Renal pelvis (tissue), 4 donors: ENCODE results near the gene SLC26A8. TPM values are rescaled to one million over a fixed set of nuclear protein-coding genes. Genes with fewer than 3 reads are reported as not detected.
"Not testable (repeated sequence)": the region's sequence is repeated elsewhere in the genome, so short reads cannot be mapped to it uniquely, and the experiment has no call there.

Source experiments
- DNase-seq: peaks from one replicate; pipeline ENCODE4 v3.0.0-alpha.2; 2013
- polyA plus RNA-seq, 3 donors: library from polyadenylated mRNA; unstranded; fragments of 120-200 nt; gene quantifications; one replicate each; pipeline ENCODE4 v1.2.1, GENCODE V29; 2013; ENCODE audit not compliant: insufficient read length in 3 of 3

Gene SLC26A8
- polyA plus RNA-seq, 3 donors = 0.39 to 0.77 (median 0.40) TPM

DNA sequence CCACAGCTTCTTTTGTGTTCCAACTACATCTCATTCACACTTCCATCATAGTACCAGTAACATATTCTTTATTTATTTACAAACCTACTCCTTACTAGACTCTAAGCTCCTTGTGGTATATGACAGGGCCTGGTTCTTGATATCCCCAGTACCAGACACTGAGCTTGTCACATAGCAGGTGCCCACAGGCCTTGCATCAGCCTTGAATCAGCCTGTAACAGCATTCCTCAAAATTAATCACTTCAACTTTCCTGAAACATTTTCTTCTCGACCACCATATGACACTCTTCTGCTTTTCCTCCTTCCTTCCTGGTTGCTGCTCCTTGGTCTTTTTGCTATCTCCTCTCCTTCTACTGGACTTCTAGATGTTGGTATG lies 78.8 kb downstream of the SLC26A8 start:
- DNase-seq = no peak

DNA sequence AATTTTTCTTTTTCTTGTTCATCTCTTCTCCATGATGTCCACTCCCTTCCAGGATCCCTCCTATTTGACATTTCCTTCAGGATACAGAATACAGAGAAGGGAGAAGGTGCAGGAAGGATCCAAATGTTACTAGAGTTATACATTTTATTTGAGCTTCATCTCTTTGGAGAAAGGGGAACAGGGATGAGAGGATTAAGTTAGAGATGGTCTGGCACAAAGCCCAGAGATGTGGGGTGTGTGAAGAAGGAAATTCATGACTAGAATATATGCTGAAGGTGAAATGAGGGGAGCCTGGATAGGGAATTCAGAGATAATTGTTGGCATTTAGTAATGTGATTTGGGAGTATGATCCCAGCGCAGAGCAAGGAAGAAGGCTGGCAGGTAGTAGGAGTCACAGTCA lies 81.1 kb downstream of the SLC26A8 start:
- no peak for DNase-seq

DNA sequence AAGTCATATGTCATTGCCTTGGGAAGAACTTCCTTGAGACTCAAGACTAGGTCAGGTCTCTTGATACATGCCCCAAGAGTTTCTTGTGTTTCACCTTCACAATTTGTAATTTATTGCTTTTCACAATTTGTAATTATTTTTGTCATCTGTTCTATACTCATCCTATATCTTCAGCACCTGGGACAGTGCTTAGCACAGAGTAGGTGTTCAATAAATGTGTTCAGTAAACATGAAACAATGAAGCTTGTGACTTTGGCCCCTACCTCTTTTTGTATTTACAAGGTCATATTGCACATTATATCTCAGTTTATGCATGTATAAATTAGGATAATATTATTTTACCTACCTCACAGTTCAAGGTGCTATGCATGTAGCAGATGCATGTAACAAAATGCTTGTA lies 82.1 kb downstream of the SLC26A8 start:
- no peak for DNase-seq

DNA sequence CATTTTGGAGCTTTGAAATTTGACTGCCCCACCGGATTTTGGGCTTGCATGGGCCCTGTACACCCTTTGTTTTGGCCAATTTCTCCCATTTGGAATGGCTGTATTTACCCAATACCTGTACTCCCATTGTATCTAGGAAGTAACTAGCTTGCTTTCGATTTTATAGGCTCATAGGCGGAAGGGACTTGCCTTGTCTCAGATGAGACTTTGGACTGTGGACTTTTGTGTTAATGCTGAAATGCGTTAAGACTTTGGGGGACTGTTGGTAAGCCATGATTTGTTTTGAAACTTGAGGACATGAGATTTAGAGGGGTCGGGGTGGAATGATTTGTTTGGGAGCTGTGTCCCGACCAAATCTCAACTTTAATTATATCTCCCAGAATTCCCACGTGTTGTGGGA lies 83.3 kb downstream of the SLC26A8 start:
- not testable (repeated sequence) for DNase-seq

DNA sequence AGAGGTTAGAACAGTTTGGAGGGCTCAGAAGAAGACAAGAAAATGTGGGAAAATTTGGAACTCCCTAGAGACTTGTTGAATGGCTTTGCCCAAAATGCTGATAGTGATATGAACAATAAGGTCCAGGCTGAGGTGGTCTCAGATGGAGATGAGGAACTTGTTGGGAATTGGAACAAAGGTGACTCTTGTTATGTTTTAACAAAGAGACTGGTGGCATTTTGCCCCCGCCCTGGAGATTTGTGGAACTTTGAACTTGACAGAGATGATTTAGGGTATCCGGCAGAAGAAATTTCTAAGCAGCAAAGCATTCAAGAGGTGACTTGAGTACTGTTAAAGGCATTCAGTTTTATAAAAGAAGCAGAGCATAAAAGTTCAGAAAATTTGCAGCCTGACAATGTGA lies 84.4 kb downstream of the SLC26A8 start:
- DNase-seq = not testable (repeated sequence)

DNA sequence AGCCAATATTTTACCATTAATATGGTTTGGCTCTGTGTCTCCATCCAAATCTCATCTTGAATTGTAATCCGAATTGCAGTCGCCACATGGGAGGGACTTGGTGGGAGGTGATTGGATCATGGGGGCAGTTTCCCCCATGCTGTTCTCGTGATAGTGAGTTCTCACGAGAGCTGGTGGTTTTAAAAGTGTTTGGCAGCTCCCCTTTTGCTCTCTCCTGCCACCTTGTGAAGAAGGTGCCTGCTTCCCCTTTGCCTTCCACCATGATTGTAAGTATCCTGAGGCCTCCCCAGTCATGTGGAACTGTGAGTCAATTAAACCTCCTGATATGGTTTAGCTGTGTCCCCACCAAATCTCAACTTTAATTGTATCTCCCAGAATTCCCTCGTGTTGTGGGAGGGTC lies 85.2 kb downstream of the SLC26A8 start:
- DNase-seq = not testable (repeated sequence)

DNA sequence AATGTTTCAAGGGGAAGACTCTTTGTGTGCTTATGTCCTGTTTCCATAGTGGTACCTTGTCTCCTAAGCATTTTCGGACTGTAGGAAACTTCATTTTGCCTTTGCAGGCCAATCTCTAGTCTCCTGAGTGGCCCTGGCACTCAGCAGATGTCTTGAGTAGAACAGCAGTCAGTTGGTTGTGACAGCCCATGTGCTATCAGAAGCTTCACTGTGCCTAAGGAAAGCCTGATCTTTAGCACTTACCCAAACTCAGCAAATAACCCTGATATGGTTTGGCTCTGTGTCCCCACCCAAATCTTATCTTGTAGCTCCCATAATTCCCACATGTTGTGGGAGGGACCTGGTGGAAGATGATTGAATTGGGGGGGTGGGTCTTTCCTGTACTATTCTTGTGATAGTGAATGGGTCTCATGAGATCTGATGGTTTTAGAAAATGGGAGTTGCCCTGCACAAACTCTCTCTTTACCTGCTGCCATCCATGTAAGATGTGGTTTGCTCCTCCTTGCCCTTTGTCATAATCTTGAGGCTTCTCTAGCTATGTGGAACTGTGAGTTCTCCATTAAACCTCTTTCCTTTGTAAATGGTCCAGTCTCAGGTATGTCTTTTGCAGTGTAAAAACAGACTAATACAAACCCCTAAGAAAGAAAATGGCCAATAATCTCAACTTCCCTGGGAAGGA lies 87.6 kb downstream of the SLC26A8 start:
- no peak for DNase-seq

DNA sequence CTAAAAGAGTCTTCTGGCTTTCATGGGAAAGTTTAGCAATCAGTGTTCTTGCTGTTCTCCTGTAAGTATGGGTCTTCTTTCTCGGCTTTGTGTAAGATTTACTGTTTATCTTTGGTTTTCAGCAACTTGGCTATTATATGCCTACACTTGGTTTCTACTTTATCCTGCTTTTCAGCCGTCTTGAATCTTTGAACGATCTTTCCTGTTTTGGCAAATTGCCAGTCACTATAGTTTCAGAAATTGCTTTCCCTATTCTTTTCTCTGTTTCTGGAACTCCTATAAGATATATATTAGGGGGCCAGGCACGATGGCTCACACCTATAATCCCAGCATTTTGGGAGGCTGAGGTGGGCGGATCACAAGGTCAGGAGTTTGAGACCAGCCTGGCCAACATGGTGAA lies 89.0 kb downstream of the SLC26A8 start:
- no peak for DNase-seq

DNA sequence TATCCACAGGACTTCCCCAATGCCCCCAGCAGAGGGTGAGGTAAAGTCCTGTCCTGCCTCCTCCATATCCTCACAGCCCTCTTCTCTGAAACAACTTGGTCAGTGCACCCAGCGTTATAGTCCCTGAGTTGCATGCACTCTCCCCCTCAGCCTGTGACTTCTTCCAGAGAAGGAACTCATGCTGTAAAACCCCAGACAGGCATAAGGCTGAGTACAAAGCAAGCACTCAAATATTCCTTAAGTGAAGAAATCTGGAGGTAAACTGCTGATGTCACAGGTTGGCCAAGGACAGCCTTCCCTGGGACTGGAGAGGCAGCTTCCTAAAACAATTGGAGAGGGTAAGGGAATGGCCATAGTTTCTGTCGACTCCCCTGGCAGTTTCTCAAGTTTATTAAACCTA lies 90.6 kb downstream of the SLC26A8 start:
- no peak for DNase-seq

DNA sequence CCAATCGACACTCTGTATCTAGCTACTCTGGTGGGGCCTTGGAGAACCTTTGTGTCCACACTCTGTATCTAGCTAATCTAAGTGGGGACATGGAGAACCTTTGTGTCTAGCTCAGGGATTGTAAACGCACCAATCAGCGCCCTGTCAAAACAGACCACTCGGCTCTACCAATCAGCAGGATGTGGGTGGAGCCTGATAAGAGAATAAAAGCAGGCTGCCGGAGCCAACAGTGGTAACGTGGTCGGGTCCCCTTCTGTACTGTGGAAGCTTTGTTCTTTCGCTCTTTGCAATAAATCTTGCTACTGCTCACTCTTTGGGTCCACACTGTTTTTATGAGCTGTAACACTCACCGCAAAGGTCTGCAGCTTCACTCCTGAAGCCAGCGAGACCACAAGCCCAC lies 92.6 kb downstream of the SLC26A8 start:
- DNase-seq = not testable (repeated sequence)

DNA sequence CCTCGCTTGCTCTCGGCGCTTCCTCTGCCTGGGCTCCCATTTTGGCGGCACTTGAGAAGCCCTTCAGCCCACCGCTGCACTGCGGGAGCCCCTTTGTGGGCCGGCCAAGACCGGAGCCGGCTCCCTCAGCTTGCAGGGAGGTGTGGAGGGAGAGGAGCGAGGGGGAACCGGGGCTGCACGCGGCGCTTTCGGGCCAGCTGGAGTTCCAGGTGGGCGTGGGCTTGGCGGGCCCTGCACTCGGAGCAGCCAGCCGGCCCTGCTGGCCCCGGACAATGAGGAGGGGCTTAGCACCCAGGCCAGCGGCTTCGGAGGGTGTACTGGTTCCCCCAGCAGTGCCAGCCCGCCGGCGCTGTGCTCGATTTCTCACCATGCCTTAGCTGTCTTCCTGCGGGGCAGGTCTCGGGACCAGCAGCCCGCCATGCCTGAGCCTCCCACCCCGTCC lies 93.3 kb downstream of the SLC26A8 start:
- no peak for DNase-seq

DNA sequence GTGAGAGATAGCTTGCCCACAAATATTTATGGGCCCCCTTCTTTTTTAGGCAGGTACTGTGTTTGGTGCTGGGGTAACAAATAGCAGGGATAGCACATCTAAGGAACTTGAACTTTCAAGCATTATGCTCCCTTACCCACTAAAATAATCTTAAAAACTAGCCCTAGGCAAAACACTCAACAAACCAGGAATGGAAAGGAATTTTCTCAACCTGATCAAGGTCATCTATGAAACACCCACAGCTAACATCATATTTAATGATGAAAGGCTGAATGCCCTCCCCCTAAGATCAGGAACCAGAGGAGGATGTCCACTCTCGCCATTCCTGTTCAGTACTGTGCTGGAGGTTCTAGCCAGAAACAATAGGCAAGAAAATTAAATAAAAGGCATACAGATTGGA lies 94.8 kb downstream of the SLC26A8 start:
- no peak for DNase-seq

DNA sequence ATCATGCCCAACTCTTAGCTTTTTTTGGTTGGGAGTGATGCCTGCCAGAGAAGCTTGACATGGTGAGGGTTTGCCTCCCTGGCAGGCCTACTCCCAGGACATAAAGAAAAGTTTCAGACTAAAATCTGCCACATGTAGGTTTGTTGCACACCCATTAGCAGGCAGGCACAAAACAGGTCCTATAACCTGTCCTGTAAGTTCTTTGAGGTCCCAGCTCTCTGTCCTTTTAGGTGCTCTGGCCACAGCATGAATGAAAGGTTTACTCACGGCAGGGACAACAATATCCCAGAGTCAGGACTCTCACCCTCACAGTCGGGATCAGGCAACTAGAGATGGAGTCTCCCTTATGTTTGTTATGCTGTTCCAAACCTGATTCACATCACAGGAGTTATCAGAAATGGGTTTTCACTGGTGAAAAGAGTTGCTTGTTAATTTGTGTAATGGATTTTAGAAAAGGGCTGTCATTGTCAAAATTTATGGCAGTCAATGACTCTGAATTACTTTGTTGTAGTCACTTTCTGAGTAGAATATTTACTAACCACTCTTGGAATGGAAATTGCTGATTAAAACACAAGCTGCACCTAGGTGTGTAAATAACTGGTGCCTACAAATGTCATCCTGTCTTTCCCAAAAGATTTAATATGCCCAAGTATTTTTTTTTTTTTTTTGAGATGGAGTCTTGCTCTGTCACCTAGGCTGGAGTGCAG lies 97.8 kb downstream of the SLC26A8 start:
- no peak for DNase-seq

DNA sequence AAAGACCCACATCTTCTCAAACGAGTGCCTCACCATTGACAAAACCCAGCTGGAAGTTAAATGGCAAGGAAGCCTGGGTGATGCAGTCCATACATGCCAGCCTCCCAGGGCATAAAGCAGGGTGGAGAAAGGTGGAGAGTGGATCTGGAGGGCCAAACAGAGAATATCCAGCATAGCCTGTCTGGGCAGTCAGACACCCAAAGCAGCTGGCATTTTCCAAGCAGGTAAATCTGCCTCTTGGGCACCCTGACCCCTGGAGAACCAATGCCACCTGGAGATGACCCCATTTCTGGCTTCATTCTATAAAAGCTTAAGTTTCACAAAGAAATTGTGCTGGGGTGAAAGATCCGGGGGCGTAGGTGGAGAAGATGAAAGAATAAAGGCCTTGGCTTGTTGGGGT lies 98.5 kb downstream of the SLC26A8 start:
- no peak for DNase-seq

DNA sequence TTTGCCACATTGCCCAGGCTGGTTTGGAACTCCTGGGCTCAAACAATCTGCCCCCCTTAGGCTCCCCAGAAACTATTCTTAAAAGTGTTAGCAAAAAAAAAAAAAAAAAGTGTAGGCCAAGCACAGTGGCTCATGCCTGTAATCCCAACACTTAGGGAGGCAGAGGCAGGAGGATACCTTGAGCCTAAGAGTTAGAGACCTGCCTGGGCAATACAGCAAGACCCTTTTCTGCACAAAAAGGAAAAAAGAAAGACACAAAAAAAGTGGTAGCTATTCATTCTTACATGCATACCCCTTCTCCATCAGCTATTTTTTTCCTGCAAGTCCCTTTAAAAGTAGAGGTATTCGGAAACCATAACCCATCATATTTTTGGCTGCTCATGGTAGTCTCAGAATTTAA lies 100.3 kb downstream of the SLC26A8 start:
- DNase-seq = no peak

DNA sequence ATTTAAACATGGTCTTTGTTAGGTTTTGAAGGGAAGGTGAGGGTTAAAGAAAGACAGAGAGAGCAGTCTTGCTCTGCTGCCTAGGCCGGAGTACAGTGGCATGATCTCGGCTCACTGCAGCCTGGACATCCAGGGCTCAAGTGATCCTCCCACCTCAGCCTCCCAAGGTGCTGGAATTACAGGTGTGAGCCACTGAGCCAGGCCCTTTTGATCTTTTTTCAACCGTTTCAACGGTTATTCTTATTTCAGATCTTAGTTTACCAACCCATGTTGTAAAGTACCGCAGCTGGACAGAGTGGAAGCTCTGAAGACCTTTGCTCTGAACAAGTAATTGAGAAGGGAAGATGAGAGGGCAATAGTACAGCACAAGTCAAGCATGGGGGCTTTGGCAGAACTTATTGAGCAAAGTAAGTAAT lies 102.3 kb downstream of the SLC26A8 start:
- no peak for DNase-seq

DNA sequence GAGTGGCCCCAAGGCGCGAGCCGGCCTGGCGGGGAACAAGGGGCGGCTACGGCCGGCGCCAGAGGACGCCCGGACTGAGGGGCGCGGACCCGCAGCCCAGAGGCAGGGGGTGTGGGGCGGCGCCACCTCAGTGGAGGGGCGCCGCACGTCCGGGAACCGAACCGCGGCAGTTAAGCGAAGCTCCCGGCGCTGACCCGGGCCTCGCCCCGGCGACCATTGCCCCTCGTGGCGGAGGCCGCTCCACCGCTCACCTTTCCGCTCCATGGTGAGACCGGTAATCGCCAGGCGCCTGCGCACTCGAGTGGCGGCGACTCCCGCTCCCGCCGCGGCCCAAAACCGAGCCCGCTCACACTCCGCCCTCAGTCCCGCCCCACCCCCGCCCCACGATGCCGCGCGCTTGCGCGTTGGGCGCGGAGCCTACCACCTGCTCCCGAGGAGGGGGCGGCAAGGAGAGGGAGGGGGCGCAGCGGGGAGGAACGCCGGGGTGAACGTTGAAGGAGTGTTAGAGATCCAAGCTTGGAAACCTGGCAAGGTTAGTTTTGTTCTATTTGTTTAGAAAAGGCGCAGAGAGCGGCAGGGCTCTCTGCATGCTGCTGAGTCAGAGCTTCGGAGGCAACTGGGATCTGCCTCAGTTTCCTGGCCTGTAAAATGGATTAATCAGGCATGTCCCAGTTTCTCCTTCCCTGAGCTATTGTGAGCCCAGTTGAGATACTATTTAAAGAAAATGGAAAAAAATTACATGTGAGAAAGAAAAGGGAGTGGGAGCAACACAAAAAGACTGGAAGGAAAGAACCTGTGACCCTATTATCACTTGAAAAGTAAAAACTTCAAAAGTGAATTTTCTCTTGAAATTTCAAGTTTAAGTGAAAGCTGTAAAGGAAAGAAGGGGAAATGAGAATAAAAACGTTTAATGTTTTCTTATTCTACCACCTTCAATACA lies 103.4 kb downstream of the SLC26A8 start, which contains the start of gene SRPK1:
Gene SRPK1 (minus strand): TSS at position 306 of the 940 bp plus-strand sequence. CDS start 42 bp downstream, at position 264.
- DNase-seq = peak; percentile 88

DNA sequence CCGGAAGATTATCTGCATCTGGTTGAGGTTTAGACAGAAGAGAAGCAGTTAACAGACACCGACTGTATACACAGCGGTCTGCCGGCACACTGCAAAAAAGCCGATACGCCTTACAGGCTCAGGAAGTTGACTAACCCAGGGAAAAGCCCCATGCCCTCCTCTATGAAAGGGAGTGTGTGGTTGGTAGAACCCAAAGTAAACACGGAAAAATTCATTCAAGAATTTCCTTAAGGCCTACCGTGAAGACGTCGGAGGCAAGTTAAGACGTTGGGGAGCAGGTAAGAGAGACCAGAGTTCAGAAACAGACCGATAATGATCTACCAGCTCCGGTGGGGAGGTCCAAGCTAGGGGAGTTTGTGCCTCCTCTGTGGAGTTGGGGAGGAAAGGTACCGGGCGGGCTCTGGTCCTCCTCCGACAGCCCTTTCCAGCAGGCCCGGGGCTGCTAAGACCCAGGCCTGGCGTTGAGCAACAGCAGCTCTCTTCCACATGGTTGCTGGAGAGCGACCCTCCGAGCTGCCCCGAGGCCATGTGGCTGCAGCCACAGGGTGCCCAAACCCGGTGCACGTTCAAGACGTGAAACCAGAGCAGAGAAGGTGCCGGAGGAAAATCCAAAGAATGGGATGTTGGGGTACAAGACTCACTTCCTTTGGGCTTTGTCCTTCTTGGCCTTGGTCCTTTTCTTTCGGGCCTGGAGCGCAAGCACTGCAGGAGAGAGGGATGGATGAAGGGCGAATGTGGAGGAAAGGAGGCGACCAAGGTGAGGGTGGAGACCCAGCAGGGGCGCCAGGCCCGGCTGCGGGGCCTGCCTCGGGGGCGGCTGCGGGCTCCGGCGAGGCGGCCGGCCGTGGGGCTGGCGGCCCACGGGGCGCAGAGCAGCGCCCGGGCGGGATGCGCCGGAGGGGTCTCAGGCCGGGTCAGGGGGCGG lies 104.4 kb downstream of the SLC26A8 start:
- DNase-seq = peak; percentile 27

DNA sequence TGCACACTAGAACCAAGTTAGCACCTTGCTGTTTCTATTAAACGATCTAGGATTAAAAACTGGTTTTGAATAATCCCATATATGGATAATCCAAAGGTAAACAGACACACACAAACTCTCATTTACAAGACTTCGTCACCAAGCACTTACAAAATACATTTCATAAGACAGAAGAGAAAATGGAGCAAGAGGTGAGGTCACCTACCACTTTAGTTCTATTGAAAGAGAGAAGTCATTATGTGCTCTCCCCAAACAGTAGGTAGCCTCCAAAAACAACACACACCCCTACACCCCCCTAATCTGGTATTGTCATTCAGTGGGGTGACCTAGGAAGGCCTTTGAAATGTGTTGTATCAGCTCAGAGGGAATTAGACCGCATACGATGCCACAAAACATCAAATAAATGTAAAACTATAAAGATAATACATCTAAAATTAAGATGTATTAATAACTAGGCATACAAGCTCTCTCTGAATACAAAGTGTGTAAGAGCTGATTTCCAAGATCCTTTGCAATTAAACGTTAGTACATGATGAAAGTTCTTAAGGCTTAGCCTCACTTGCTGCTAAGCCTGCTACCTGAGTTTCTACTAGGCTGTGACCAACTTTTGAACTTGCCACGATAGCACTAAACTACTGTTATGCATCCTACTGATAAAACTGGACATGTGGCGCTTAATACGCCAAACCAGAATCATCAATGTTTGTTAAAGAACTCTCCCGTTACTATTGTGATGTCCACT lies 105.2 kb downstream of the SLC26A8 start:
- no peak for DNase-seq

DNA sequence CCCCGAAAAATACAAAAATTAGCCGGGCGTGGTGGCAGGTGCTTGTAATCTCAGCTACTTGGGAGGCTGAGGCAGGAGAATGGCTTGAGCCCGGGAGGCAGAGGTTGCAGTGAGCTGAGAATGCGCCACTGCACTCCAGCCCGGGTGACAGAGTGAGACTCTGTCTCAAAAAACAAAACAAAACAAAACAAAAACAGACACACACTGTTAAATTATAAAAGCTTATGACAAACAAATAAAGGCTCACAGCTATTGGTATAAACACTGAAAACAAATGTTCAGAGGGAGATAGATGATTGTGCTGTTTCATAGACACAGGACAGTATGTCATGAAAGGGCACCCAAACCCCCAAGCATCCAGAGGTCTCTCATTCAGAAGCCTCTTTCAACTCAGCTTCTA lies 107.5 kb downstream of the SLC26A8 start:
- not testable (repeated sequence) for DNase-seq

DNA sequence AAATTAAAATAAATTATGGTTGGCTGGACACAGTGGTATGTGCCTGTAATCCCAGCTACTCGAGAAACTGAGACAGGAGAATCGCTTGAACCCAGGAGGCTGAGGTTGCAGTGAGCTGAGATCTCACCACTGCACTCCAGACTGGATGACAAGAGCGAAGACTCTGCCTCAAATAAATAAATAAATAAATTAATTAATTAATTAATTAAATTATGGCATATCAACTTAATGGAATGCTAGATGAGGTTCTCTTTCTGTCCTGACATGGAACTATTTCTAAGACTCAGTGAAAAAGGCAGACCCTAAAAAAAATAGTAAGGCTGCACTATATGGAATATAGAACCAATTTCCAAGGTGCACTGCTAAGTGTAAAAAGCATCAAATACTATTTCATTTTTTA lies 108.4 kb downstream of the SLC26A8 start:
- DNase-seq = no peak
